Heart left ventricle (tissue), 16 donors: Measurements from ENCODE around the gene TBCD. TPM values are rescaled to one million over a fixed set of nuclear protein-coding genes. Genes with fewer than 3 reads are reported as not detected.

Source experiments
- ATAC-seq, 4 donors: fragments of 200-7000 bp; cut with Tn5 transposase; one replicate each; pipeline ENCODE4 v1.9.1; 2020 to 2022; ENCODE audit warnings: moderate library complexity in 4 of 4, mild to moderate bottlenecking in 3 of 4, moderate number of reproducible peaks in 1 of 4
- DNase-seq, 5 donors: peaks; one replicate each; pipeline ENCODE4 v3.0.0-alpha.2; 2020
- H3K27ac ChIP-seq, 12 donors: fragments of 200-600 bp; sonication (generic) in 4 of 12; one replicate each; pipeline versions ENCODE4 v1.5.0 to v1.8.0; 2016 to 2022; ENCODE audit warnings: mild to moderate bottlenecking in 2 of 12
- H3K27me3 ChIP-seq, 9 donors: fragments of 200-600 bp; sonication (generic) in 2 of 9; one replicate each; pipeline versions ENCODE4 v1.5.1 to v1.8.0; 2016 to 2022; ENCODE audit warnings: mild to moderate bottlenecking in 3 of 9
- H3K36me3 ChIP-seq, 9 donors: fragments of 200-600 bp; sonication (generic) in 2 of 9; one replicate each; pipeline versions ENCODE4 v1.5.0 to v1.8.0; 2018 to 2022; ENCODE audit warnings: mild to moderate bottlenecking in 2 of 9
- H3K4me1 ChIP-seq, 12 donors: fragments of 200-600 bp; sonication (generic) in 4 of 12; one replicate each; pipeline versions ENCODE4 v1.5.0 to v1.8.0; 2016 to 2022; ENCODE audit warnings: mild to moderate bottlenecking in 3 of 12
- H3K4me3 ChIP-seq, 12 donors: fragments of 200-600 bp; sonication (generic) in 4 of 12; one replicate each; pipeline versions ENCODE4 v1.5.0 to v1.8.0; 2017 to 2022; ENCODE audit warnings: mild to moderate bottlenecking in 9 of 12, moderate library complexity in 4 of 12
- H3K9me3 ChIP-seq, 12 donors: fragments of 200-600 bp; sonication (generic) in 4 of 12; one replicate each; pipeline versions ENCODE4 v1.5.0 to v1.8.0; 2016 to 2022; ENCODE audit warnings: mild to moderate bottlenecking in 1 of 12
- CTCF ChIP-seq, 12 donors: fragments of 200-600 bp; sonication (generic) in 4 of 12; IDR thresholded peaks; one replicate each; pipeline versions ENCODE4 v1.5.0 to v1.8.0; 2018 to 2022; ENCODE audit warnings: antibody characterized with exemption in 12 of 12, mild to moderate bottlenecking in 5 of 12
- POLR2A ChIP-seq, 2 donors: fragments of 450-650 bp; IDR thresholded peaks; one replicate each; pipeline ENCODE4 v1.6.1; 2017; ENCODE audit warnings: antibody characterized with exemption in 2 of 2, mild to moderate bottlenecking in 2 of 2, moderate library complexity in 2 of 2
- WGBS, 4 donors: extraction: QIAGEN DNeasy Blood & Tissue Kit in 2 of 4; methylation state at CpG; one replicate each; pipeline versions ENCODE4 v1.1.5 to v1.1.7; 2013 to 2018; 5-methylcytosine and 5-hydroxymethylcytosine counted together
- intact Hi-C, 10 donors: fragments of 100-400 bp; cut with DNase I; formaldehyde crosslinking; loops; one replicate each; pipeline versions ENCODE4 v1.11.1 to v1.14.2; 2022
- polyA plus RNA-seq, 2 donors: library from polyadenylated mRNA; stranded (reverse); fragments of 200-250 nt; gene quantifications; one replicate each; pipeline ENCODE4 v1.2.3, GENCODE V29; 2013
- total RNA-seq, 9 donors: library from RNA; depleted of rRNA in 2 of 9; stranded (reverse); fragments of >200 nt in 2 of 9; fragmentation: NEBNext Ultra II Directional in 3 of 9; extraction: Animal tissue kit (Norgen Biotek cat#: 25700) in 3 of 9; gene quantifications; one replicate each; pipeline versions ENCODE4 v1.1.0 to v1.2.4, GENCODE V29; 2016 to 2023
- donor health status: ischemic (EF 13 %, LVEDD 7.1; RV severe dilation, severe dysfunction).
- donor health status: healthy with polysubstance abuse.
- donor health status: DM: no; HTN: yes; CAD: no.
- donor health status: DM: no; HTN: no; CAD: no.
- donor health status: ischemic (EF 25% LVEDD 6.9; RV normal size, moderate dysfunction).
- donor health status: ischemic (EF 25% LVEDD 5.7; RV mildly dilated, moderate dysfunction).
- donor health status: healthy.
- donor health status: DM: yes; HTN: yes; CAD: no.
- donor health status: ischemic (EF 35%, LVEDD 5.7; RV mildly dilated, moderate dysfunction).
- donor health status: nonischemic (EF 11% LVEDD 7.7; RV severe dilation, severe dysfunction).
- donor health status: DM: yes; HTN: yes; CAD: no.
- donor health status: PGD.
- donor health status: ischemic (EF 29% LVEDD 5.4; RV normal size, mild dysfunction).
- donor health status: nonischemic (EF 23%, LVEDD 6.1; RV moderate dilation, normal function).

TBCD gene
- total and polyA plus RNA-seq, 11 donors: 36.9 to 98.4 (median 58.5) TPM

GRCh38 chr17:82830249-82830661 lies 78.4 kb downstream of the TBCD start:
- Histone ChIP-seq H3K9me3 (no peaks in the 10 kb centered on the region), H3K36me3 (peaks cover 0 to 15% (median 5%) of the 10 kb centered on the region in 9 donors), H3K4me3 (peak overlapping the region in 11 of 12 donors; percentile 20 to 62 (median 41)), H3K27me3 (no peaks in the 10 kb centered on the region), H3K4me1 (peaks cover 0 to 22% (median 6%) of the 10 kb centered on the region in 12 donors), H3K27ac (peak overlapping the region; percentile 47 to 85 (median 72))
- peak; percentile 86 to 94 (median 93) for DNase-seq
- 26 to 43% (median 29%) methylated on average over 14 to 22 of the region's 22 CpGs for WGBS, 4 donors
- intact Hi-C loops: loop anchor here in 1 of 10 donors (5.0 kb wide), 1 partner anchor 48 kb away; no protein-coding TSS in a partner anchor
- peak in 1 of 2 donors; percentile 30 for TF ChIP-seq POLR2A (IDR thresholded peaks at IDR 0.05)
- TF ChIP-seq CTCF (IDR thresholded peaks at IDR 0.05): no peak
- peak; percentile 79 to 91 (median 86) for ATAC-seq

- intact Hi-C loops: loop anchor here in 1 of 10 donors (5.0 kb wide), 1 partner anchor 49 kb away; no protein-coding TSS in a partner anchor
- H3K4me3 ChIP-seq: peak overlapping the region; percentile 15 to 62 (median 40)
- WGBS, 4 donors: 73 to 92% (median 87%) methylated on average over 24 to 29 of the region's 29 CpGs
- peaks cover 0 to 15% (median 5%) of the 10 kb centered on the region in 9 donors for H3K36me3 ChIP-seq
- no peaks in the 10 kb centered on the region for H3K27me3 ChIP-seq
- no peak for DNase-seq
- peak in 1 of 4 donors; percentile 23 for ATAC-seq
- peaks cover 0 to 31% (median 9%) of the 10 kb centered on the region in 12 donors for H3K4me1 ChIP-seq
- TF ChIP-seq POLR2A (IDR thresholded peaks at IDR 0.05) (no peak), CTCF (IDR thresholded peaks at IDR 0.05) (no peak)
- H3K27ac ChIP-seq: peak overlapping the region; percentile 47 to 85 (median 72)
- no peaks in the 10 kb centered on the region for H3K9me3 ChIP-seq
These were observed 79.4 kb downstream of the TBCD start for GRCh38 chr17:82831041-82831817.

- intact Hi-C loops: loop anchor here in 1 of 10 donors (5.0 kb wide), 1 partner anchor 50 kb away; no protein-coding TSS in a partner anchor
- H3K4me1 ChIP-seq: peaks cover 0 to 37% (median 13%) of the 10 kb centered on the region in 12 donors
- H3K36me3 ChIP-seq: peaks cover 0 to 15% (median 5%) of the 10 kb centered on the region in 9 donors
- ATAC-seq: no peak
- H3K27me3 ChIP-seq: no peaks in the 10 kb centered on the region
- TF ChIP-seq CTCF (IDR thresholded peaks at IDR 0.05): no peak
- no peak for TF ChIP-seq POLR2A (IDR thresholded peaks at IDR 0.05)
- peak overlapping the region; percentile 15 to 62 (median 40) for H3K4me3 ChIP-seq
- no peaks in the 10 kb centered on the region for H3K9me3 ChIP-seq
- H3K27ac ChIP-seq: peak overlapping the region in 11 of 12 donors; percentile 5 to 85 (median 72)
- WGBS, 4 donors: 71 to 88% (median 78%) methylated on average over 18 of the region's 18 CpGs
- no peak for DNase-seq
These were observed 79.9 kb downstream of the TBCD start for GRCh38 chr17:82831818-82832200.

- Histone ChIP-seq H3K4me3 (peak overlapping the region in 11 of 12 donors; percentile 4 to 62 (median 41)), H3K9me3 (no peaks in the 10 kb centered on the region), H3K4me1 (peaks cover 0 to 43% (median 16%) of the 10 kb centered on the region in 12 donors), H3K27me3 (no peaks in the 10 kb centered on the region), H3K27ac (peak overlapping the region in 11 of 12 donors; percentile 5 to 85 (median 72)), H3K36me3 (peaks cover 0 to 14% (median 5%) of the 10 kb centered on the region in 9 donors)
- intact Hi-C loops: loop anchor here in 1 of 10 donors (5.0 kb wide), 1 partner anchor 50 kb away; no protein-coding TSS in a partner anchor
- TF ChIP-seq CTCF (IDR thresholded peaks at IDR 0.05): no peak
- no peak for TF ChIP-seq POLR2A (IDR thresholded peaks at IDR 0.05)
- no peak for ATAC-seq
- 51 to 90% (median 70%) methylated on average over 13 to 20 of the region's 20 CpGs for WGBS, 4 donors
- DNase-seq: no peak
These were observed 80.5 kb downstream of the TBCD start for GRCh38 chr17:82832411-82832810.
